Skin epidermis (tissue), 12 donors: Measurements from ENCODE around the gene SIL1.
A peak's percentile ranks its signal among the peaks of the same experiment; 100 is the strongest.

Source experiments
- H3K27ac ChIP-seq, 21 experiments: fragments of 200-600 bp; sonication (generic) in 11 of 21; one replicate each; pipeline ENCODE4 v1.5.0; 2020; ENCODE audit warnings: mild to moderate bottlenecking in 3 of 21, inconsistent platforms in 2 of 21, moderate library complexity in 2 of 21
- H3K4me3 ChIP-seq, 7 experiments: fragments of 200-600 bp; sonication (generic) in 2 of 7; one replicate each; pipeline ENCODE4 v1.5.0; 2020; ENCODE audit warnings: inconsistent platforms in 2 of 7, mild to moderate bottlenecking in 2 of 7, moderate library complexity in 1 of 7

Gene SIL1

DNA sequence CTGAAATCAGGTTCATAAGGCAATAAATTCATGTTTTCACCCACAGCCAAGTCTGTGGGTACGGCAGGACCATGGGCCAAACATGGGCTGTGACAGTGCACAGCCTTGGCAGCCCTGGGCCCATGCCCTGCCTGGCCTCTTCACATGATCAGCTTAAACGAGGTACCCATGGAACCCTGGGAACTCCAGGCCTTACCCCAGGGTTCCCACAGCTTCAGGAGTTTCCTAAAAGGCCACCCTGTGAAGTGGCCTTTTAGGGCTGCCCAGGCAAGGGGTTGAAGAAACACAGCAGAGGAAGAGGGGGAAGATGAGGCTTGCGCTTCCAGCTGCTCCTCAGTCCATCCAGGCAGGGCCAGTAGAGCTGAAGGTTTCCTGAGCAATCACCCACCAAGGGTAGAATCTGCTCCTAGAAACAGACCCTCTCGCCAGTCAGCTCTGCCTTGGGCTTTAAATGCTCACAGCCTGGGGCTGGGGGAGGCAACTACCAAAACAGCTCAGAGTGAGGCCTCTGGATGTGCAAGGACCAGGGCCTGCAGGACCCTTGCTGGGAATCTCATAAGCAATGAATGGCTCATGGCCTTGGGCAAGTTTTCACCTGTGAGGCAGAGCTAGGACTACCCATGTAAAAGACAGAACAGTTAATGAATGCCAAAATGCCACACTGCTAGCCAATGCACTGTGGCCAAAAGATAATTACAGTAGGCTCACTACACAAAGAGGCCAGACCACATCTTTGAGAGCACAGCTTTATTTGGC is 243.7 kb downstream of the SIL1 start:
- Histone ChIP-seq H3K27ac (peak overlapping the region in 5 of 21 experiments; percentile 8 to 67 (median 15)), H3K4me3 (no peak overlapping the region)

DNA sequence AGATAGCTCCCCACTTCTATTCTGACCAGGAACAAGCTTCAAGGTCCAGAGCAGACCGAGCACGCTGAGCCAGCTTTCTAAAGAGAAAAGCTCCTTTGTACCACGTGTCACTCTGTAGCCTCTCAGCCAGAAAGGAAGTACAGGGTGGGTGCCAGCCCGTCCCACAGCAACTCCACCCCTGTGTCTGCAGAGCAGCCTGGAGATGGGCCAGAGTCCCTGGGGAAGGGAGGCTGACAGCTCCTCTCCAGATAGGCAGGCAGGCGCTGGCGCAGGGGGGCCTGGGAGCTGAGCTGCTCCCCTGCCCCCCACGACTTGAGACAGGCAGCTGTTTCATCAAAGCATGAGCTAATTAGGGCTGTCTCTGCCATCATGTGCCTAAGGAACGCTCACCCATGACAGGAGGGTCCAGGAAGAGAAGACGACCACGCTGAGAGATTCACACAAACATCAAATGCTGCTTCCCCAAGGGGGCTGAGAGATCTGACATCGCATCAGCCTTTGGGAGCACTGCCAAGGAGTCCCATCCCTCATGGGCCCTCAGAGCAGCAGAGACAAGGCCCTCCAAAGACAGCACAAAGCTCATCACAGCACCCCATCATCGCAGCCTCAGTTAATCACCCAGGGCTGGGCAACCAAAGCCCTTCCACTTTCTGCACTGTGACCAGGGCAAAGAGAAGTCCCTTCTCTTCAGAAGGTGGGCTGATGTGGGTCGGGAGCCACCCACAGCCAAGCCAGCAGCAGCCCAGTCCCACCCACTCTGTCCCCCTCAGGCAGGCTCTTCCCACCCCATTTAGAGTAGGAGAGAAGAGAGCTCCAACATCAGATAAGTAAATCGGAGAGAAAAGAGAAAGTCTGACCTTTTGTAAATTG is 244.5 kb downstream of the SIL1 start:
- no peak overlapping the region for H3K4me3 ChIP-seq
- H3K27ac ChIP-seq = peak overlapping the region in 10 of 21 experiments; percentile 4 to 70 (median 40)

DNA sequence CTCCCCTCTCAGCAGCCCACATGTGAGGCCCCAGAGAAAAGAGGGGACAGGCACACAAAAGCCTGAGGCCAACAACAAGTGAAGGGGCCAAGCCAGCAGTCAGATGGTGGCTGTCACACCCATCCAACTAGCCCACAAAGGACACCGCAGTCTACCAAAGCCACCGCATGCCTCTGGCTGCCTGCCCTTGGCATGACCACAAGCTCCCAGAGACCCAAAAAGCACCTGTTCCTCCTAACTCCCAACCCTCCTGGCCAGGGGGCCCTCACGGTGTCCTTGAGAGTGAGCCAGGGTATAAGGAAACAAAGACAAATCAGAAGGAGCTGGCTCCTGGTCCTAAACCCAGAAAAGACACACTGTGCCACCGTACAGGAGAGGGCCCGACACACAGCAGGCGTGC is 245.2 kb downstream of the SIL1 start:
- peak overlapping the region in 10 of 21 experiments; percentile 4 to 70 (median 49) for H3K27ac ChIP-seq
- H3K4me3 ChIP-seq = no peak overlapping the region

DNA sequence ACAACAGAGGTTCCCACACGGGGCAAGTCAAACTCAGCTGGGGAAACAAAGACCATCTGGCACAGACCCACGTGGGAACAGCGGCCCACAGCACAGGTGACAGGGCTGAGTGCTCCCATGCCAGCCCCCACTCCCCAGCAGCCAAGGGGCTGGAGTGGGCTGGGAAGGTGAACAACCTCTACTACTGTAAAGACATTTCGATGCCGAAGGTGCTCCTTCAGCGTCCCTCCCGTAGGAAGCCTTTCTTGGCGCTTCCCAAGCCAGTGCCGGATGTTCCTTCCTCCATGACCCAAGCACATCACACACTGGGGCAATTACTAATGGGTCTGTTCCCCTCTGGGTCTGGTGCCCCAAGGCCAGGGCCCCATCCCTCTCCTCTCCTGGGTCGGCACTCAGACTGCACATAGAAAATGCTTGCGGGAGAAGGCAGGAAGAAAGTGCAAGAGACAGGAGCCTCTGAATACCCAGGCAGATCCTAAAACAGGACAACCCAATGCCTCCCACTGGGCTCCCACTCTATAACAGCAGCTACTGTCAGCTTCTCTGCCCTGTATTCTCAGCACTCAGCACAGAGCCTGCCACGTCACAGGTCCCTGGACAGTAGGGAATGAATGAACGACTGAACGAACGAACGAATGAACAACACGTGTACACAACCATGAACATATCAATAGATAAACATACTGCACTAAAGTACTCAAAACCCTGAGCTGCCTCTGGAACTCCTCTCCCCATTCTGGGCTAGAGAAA is 246.0 kb downstream of the SIL1 start:
- H3K27ac ChIP-seq = peak overlapping the region in 2 of 21 experiments; percentile 67 to 70

DNA sequence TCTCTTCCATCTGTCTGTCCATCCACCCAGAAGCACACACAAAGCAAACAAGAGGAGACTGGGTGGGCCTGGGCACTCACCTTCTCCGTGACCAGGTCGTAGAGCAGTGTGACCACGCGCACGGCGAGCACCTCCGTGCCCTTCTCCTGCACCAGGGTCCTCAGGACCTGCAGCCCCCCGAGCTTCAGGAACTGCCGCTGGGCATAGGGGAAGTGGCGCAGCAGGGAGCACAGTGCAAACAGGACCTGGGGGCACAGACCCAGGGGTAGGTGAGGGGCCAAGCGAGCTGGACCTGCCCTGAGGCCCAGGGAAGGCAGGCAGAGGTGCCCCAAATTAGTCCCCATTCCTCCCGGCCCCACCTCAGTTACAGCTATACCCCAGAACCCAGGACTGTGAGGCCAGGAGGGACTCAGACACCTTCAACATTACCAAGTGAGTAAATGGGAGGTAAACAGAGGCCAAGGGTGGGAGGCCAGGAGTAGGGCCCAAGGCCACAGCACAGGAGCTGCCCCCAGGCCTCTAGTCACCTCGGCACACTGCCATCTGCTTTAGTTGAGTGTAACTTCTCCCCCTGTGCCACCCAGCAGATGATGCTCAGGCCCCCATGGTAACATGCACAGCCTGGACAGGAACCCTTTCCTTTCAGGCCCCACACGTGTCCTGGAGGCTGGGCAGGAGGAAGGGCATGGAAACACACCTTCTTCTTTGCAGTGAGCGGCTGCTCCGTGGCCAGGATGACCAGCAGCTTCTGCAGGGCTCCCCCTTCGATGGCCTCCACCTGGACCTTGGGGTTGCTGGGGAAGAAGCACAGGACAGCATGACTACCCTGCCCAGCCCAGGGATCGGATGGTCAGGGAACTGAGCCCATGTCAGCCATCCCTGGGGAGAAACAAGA is 246.8 kb downstream of the SIL1 start:
- Histone ChIP-seq H3K4me3 (no peak overlapping the region), H3K27ac (no peak overlapping the region)

More for the DNA sequence above, 246.0 kb downstream of the SIL1 start:
- no peak overlapping the region for H3K4me3 ChIP-seq

DNA sequence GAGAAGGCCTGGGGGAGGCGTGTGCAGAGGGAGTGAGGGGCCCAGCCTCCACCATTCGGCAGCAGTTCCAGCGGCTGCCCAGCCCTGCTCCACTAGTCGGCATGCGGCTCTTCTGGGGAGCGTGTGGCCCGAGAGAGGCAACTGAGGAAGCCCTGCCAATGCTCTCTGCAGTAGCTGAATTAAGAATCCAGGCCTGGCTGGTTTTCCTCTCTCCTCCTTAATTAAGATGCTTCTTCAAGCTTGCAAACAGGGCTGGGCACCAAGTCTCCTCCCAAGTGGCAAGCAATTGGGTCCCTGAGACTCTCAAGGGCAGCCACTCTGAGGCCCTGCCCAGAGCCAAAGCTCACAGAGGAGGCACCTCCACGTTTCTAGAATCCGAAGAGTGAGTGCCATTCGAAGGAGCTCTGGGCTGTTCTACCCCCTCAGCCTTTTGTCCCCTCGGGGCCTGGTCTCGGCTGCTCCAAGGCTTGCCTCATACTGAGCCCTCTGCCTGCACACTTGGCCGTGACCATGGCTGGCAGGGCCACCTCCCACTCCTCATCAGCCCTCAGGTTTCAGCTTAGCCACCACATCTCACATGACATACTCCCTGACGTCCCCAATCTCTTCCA is 247.6 kb downstream of the SIL1 start:
- no peak overlapping the region for H3K4me3 ChIP-seq
- no peak overlapping the region for H3K27ac ChIP-seq

DNA sequence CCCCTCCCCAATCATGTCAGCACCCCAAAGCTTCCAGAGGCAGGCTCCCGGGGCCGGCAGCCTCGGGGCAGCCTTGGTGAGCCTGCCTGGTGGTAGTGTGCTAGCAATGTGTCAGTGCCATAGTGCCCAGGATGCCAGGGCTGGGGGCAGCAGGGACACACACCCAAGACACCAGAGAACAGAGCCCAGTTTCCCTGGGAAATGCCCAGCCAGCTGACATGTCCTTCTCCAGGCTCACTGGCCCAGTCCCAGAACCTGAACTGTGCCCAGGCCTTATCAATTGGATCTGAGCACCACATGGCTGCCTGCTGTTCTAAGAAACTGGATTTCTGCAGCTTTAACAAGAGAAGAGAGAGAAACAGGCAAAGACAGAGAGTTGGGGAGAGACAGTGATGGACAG is 248.2 kb downstream of the SIL1 start:
- Histone ChIP-seq H3K27ac (no peak overlapping the region), H3K4me3 (no peak overlapping the region)

DNA sequence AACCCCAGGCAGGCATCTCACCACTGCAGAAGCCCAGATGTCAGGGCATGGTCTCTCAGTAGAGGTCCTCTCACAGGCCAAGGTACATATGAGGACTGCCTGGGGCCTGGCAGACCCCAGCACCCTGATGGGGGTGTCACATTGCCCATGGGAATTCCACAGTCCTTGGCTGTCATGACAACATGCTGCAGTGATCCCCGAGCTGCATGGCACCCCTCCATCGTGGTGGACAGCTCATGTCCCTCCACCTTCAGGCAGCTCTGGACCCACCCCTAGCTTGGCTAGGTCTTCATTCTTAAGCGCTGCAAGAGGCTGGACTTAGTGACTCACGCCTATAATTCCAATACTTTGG is 249.0 kb downstream of the SIL1 start:
- no peak overlapping the region for H3K27ac ChIP-seq
- no peak overlapping the region for H3K4me3 ChIP-seq

DNA sequence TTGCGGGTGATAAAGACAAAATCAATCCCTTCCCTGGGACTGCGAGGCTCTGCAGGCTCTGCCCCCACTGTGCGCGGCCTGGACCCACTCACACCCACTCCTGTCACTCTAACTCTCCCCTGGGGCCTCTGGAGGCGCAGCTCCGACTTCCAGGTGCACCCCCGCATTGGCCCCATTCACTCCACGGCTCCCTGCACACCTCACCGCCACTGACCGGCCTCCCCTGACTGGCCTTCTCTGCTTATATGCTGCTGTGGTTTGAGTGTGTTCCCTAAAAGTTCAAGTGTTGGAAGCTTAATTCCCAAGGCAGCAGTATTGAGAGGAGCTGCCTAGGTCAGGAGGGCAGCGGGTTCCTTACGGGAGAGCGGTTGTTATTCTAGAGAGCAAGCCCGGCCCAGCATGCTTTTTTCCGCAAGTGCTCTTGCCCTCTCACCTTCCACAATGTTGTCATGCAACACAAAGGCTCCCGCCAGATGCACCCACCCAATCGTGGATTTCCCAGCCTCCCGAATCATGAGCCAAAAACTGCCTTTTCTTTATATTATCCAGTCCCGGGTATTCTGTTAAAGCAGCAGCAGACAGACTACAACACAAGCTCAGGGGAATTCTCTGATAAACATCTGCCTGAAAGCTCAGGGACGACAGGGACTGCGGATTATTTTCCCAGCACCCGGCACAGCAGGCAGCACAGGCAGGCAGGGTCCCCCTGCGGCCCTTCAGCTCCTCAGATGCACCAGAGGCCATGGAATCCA is 249.5 kb downstream of the SIL1 start:
- no peak overlapping the region for H3K4me3 ChIP-seq
- no peak overlapping the region for H3K27ac ChIP-seq

DNA sequence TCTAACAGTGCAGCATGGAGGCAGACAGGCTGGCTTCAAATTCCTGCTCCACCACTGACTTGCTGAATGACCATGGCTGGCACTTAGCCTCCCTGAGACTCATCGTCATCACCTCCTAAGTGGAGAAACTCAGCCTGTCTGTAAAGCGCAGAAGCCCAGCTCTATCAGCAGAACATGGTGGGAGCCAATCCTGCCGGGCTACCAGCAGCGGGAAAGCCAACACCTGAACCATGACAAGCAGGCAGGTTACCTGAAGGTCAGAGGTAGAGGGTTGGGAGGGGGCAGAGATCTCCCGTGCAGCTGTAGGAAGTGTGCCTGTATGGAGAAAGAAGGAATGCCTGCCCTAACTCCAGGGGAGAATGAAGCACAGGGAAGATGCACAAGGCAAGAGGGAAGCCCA is 250.4 kb downstream of the SIL1 start:
- Histone ChIP-seq H3K27ac (no peak overlapping the region), H3K4me3 (no peak overlapping the region)

DNA sequence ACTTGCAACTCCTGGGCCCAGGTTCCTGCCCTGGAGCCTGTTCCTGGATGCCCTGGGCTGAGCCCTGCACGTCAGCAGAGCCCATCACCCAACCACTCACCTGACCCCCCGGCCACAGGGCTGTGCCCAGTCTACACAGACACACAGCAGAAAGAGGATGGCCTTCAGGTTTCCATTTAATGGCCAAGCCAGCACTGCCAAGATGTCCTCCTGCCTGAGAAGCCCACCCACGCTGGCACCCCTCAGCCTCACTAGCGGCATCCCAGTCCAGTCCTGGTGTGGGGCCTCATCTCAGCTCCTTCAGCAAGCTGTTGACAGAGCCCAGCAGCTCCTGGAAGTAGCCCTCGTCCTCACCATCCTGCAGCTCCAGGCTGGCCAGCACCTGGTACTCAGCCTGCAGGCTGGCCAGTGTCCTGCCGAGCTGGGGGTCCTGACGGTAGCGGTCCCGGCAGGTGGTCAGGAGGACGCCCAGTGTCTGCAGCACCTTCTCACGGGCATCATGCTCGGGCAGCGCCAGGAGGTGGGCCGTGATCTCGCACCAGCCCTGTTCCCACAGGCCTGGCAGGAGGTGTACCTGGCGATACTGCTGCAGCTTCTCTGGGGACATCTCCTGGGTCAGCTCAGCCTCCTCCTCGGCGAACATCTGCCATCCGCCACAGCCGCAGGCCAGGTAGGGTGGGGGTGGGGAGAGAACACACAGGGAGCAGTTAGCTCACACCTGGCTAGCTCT is 251.2 kb downstream of the SIL1 start:
- H3K27ac ChIP-seq = no peak overlapping the region
- H3K4me3 ChIP-seq = no peak overlapping the region

DNA sequence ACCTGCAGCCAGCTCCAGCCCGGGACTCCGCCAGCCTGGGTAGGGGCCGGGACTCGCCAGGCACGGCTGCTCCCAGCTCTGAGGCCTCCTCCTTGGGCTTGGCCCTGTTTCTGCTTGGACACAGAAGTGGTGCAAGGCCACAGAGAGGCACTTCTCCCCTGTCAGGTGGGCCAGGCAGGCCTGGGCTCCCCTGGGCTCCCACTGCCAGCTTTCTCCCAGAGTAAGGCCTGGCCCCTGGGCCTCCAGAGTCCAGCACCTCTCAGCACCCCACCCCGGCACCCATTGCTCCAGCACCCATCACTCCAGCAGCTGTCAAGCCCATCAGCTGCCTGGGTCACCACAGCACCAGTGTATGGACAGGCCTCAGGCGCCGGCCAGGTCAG is 251.9 kb downstream of the SIL1 start:
- no peak overlapping the region for H3K4me3 ChIP-seq
- no peak overlapping the region for H3K27ac ChIP-seq

DNA sequence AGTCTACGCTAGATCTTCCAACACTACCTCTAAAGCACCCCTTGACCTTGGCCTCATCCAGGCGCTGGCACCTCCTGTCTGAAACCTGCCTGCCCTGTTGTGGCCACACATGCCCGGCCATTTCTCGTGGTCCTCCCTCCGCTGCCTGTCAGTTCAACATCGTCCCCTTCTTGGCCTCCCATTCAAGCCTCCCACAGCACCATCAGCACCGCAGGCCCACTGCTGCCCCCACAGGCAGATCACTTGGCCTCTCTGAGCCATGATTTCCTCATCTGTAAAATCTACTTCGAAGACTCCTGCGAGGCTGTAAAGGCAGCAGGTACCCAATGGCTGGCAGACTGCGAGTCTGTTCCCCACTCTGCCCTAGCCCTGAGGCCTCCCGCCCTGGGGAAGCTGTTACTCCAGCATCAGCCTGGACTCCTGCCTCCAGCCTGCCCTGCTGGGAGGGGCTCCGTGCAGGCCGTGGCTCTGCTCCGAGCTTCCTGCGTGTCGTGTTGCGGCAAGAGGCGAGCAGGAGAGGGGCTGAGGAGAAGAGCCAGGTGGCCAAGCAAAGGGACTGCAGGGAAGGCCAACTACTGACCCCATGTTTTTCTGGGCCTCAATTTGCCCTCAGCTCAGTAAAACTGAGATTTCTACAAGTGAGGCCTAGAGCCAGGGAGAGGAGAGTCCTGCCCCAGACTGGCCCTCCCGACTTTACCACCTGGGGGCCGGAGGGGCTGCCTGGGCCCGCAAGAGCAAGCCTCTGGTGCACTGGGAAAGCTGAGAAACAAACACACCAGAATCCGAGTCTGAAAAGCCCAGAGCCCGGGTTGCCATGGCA is 252.5 kb downstream of the SIL1 start:
- Histone ChIP-seq H3K4me3 (no peak overlapping the region), H3K27ac (no peak overlapping the region)

DNA sequence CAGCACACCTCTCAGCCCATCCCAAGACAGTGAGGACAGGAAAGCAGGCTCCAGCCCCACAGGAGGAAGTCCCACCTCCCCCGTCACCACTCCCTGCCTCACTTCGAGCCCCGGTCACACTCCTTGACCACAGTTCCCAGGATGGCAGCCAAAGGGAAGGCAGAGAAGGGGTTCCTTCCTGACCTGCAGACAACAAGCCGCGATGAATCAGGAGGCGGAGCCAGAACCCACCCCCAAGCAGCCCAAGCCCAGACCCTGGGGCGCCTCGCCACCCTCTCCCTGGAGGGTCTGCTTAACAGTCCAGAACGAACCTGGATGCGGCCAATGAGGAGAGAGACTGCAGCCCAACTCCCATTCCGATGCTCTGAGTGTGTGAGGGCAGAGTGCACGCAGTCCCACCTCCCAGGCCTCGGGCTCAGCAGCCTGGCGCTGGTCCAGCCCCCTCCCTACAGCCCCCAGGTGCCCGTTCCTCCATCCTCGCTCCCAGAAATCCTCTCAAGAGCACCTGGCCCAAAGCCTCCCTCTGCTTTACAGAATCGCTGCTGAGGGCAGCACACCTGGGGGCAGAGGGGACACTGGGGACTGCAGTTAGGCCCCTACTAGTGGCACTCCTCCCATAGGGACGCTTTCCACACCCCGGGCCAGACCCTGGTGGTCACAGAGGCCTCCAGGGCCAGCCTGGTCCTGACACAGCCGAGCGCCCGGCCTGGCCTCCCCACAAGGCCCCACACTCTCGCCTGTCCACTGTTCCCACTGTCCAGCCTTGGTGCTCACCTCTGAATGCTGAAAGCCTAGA is 253.4 kb downstream of the SIL1 start:
- Histone ChIP-seq H3K4me3 (no peak overlapping the region), H3K27ac (no peak overlapping the region)

DNA sequence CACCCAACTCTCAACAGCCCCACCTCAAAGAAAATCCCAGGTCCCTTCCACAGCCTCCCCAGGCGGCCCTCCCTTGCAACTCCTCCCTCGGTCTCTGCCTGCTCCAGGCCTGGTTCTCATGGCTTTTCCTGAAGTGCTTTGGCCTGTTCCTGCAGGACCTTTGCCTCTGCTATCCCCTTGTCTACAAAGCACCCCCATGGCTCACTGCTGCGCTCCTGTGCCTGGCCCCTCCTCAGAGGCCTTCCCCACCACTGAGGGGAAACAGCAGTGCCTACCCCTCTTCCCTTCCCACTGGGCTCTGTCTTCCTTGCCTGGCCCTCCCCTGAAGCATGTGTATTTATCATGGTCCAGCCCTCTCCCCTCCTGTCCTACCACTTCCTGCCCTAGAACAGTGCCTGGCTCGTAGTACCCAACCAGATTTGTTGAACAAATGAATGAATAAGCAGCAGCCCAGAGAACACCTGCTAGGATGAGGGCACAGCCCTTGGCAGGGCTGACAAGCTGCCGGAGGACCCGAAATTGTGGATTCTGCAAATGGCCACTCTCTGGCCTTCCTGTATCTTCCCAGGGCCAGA is 254.5 kb downstream of the SIL1 start:
- Histone ChIP-seq H3K4me3 (no peak overlapping the region), H3K27ac (no peak overlapping the region)

DNA sequence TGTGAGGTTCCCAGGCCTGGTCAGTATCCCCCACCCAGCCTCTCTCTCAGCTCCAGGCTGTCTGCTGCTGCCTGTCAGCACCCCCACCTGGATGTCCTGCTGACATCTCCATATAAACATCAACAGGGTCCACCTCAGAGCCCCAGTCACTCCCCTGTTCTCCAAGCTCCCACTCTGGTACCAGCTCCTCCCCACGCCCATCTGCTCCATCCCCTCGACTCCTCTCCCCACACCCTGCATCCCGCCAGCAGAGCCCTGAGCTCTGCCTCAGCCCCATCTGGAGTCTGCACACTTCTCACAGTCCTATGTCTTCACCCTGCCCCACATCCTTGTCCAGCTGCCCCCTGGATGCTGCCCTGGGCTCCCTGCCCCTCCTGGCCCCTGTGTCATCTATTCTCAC is 255.3 kb downstream of the SIL1 start:
- no peak overlapping the region for H3K4me3 ChIP-seq

More for the DNA sequence above, 255.3 kb downstream of the SIL1 start:
- H3K27ac ChIP-seq = no peak overlapping the region
